Measurements from ENCODE around the gene RFX2.
"Not testable (repeated sequence)": the region's sequence is repeated elsewhere in the genome, so short reads cannot be mapped to it uniquely, and the experiment has no call there.

The RFX2 gene

GRCh38 chr19:6012426-6013170, 97.7 kb downstream of the RFX2 start:
- no peak for DNase-seq (ENCODE audit: low read depth, low spot score)

DNA sequence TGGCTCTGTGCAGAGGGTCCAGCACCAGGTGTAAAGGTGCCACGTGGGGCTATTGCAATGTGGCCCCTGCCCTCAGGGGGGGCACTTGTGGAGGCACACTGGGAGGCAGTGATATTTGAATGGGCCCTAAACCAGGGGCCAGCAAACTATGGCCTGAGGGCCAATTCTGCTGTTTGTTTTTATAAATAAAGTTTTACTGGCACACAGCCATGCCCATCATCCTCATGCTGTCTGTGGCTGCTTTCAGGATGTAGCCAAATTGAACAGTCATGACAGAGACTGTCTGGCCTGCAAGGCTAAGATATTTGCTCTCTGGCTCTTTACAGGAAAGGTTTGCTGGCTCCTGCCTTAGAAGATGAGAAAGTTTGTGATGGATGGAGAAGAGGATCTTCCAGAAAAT, 98.5 kb downstream of the RFX2 start:
- no peak for DNase-seq (ENCODE audit: low read depth, low spot score)

- DNase-seq (ENCODE audit: low read depth, low spot score) = no peak
Observed at GRCh38 chr19:6011206-6011605, 99.1 kb downstream of the RFX2 start.

- no peak for DNase-seq (ENCODE audit: low read depth, low spot score)
Observed at GRCh38 chr19:6010107-6010506, 100.2 kb downstream of the RFX2 start.

DNA sequence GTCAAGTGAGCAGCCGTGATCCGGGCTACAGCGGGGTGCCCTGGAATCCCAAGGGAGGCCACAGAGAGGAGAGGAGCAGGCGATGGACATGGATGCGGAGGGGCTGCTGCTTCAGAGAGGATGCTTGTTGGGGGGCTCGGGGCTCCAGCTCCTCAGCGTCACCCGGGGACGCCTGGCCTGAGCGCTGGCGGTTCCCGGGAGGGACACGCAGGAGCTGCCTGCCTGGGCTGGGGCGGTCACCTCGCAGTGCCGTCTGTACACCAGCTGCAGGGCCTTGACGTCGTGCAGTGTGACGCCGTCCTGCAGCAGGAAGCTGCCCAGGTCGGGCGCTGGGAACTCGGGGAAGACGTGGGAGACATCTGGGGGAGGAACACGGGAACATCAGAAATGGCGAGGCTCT, 102.4 kb downstream of the RFX2 start:
- no peak for DNase-seq (ENCODE audit: low read depth, low spot score)

- no peak for DNase-seq (ENCODE audit: low read depth, low spot score)
Observed at GRCh38 chr19:6006896-6007295, 103.4 kb downstream of the RFX2 start.

- DNase-seq (ENCODE audit: low read depth, low spot score) = not testable (repeated sequence)
Observed at GRCh38 chr19:6006070-6006446, 104.2 kb downstream of the RFX2 start.

DNA sequence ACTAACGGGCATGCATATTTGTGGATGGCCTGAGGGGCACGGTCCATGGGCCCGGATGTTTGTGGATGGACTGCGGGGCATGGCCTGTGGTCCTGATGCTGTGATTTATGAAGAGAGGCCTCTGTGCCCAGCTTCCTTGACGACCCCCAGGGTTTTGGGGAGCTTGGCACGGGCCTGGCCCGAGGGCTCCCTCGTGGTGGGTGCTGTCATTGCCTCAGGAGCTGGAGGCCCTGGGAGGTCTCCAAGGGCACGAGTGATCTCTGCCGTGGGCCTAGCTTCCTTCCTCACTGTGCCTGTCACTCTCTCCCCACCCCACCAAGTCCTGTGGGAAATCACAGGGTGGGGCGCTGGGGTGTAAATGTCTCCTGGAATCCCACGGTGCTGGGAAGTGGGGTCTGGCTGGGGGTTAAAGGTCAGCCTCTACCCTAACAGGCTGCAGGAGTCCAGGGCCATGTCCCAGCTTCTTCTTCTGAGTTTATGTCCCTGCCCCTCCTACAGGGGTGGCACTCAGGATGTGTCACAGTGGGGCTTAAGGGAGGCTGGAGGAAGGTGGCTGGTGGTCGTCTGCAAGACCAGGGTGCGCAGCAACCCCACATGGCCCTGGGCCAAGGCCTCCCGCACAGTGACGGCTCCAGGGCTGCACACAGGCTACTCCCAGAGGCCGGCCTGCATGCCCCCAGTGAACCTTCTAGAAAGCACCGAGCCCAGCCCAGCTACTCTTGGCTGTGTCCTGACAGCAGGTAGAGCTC, 104.8 kb downstream of the RFX2 start:
- no peak for DNase-seq (ENCODE audit: low read depth, low spot score)

- no peak for DNase-seq (ENCODE audit: low read depth, low spot score)
Observed at GRCh38 chr19:6003976-6004375, 106.3 kb downstream of the RFX2 start.

DNA sequence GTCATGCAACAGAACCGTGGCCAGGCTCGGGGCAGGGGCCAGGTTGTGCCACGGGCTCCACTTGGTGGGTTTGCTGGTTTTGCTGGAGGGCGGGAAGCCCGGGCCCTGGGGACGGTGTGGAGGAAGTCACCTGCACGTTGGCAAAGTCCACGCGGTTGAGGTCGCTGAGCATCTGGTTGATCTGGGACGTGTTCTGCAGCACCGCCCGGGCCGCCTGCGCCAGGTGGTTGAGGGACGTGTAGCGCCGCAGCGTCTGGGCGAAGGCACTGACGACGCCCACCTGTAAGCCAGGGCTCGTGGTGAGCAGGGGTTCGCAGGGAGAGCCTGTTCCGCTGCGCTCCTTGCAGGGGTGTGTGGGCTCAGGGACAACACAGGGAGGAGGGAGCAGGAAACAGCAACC, 107.7 kb downstream of the RFX2 start:
- no peak for DNase-seq (ENCODE audit: low read depth, low spot score)

DNA sequence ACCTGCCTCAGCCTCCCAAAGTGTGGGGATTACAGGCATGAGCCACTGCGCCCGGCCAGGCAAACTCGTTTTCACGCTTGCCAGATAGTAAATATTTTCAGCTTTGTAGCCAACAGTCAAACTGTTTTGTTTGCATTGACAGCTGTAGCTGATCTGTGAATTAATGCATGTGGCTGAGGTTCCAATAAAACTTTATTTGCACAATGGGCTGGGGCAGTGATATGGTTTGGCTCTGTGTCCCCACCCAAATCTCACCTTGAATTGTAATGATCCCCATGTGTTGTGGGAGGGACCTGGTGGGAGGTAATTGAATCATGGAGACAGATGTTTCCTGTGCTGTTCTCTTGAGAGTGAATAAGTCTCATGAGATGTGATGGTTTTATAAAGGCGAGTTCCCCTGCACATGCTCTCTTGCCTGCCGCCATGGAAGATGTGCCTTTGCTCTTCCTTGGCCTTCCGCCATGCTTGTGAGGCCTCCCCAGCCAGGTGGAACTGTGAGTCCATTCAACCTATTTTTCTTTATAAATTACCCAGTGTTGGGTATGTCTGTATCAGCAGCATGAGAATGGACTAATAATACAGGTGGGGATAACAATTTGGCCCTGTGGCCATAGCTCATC, 110.0 kb downstream of the RFX2 start:
- DNase-seq (ENCODE audit: low read depth, low spot score) = no peak

GRCh38 chr19:5999693-6000092, 110.6 kb downstream of the RFX2 start:
- DNase-seq (ENCODE audit: low read depth, low spot score) = no peak

DNA sequence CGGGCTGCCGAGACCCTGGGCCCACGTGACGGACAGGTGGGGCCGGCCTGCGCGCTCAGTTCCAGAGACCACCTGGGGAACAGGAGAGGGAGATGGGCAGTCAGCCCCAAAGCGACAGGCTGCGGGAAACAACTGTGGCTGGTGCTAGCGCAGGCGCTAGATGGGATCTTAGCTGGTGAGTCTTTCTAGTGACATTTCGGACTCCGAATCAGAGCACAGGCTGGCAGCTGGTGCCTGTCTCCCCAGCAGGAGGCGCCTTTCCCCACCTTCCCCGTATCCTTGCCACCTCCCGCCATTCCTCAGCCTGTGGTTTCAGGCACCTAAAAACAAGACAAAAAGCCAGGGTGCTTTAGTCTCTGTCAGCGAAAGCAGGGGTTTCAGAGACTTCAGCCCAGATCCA, 112.9 kb downstream of the RFX2 start:
- DNase-seq (ENCODE audit: low read depth, low spot score) = no peak

GRCh38 chr19:5996623-5997320, 113.5 kb downstream of the RFX2 start:
- DNase-seq (ENCODE audit: low read depth, low spot score) = no peak

- DNase-seq (ENCODE audit: low read depth, low spot score) = no peak
Observed at GRCh38 chr19:5996102-5996501, 114.2 kb downstream of the RFX2 start.

DNA sequence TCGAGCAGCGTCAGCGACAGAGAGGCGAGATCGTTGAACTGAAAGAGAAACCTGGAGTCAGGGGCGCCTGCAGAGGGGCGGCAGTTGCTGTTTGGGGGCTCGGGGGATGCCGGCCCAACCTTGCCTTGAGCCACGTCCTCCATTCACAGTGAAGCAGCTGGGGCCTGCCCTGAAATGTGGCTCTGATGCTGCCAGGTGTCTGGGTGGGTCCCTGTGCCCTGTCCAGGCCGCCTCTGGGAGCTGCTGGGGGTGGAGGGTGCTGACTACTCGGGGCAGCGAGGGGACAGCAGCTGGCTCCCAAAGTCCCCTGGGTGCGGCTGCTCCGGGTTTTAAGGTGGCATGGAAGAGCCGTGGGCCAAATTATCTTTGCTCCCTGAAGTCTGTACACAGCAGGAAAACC, 114.7 kb downstream of the RFX2 start:
- DNase-seq (ENCODE audit: low read depth, low spot score) = no peak

DNA sequence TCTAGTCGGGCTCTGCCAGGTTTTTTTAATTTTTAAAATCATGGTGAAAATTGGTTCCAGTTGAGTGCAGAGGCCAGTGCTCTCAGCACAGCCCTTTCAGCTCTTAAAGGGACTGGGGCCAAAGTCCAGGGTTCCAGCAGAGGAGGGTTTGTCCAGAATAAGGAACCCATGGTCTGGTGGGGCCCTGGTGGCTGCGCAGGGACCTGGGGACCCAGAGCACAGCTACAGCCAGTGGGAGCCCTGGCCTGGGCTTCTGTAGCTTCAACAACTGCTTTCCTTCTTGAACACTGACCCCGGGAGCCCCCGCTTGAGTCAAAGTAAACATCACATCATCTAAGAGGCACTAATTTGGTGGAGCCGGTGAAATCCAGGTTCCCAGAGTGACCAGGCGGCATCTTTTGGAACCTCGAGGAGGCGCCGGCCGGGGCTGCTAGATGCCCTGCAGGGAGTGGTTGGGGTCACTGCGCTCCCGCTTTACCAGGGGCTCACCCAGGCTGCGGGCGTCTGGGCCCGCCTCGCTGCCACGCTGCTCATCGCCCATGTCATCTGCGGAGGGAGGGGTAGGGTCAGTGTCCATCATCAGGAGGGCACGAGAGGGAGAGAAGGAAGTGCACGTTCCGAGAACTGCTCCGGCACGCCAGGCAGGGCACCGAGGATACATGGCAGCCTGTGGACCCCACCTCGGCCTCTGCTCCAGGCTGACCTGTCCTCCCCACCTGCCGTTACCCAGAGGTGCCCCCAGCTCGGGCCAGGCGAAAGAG, 115.7 kb downstream of the RFX2 start:
- no peak for DNase-seq (ENCODE audit: low read depth, low spot score)

- DNase-seq (ENCODE audit: low read depth, low spot score) = no peak
Observed at GRCh38 chr19:5993648-5994358, 116.5 kb downstream of the RFX2 start.

- DNase-seq (ENCODE audit: low read depth, low spot score) = no peak
Observed at GRCh38 chr19:5993201-5993600, 117.1 kb downstream of the RFX2 start.

- no peak for DNase-seq (ENCODE audit: low read depth, low spot score)
Observed at GRCh38 chr19:5992756-5993155, 117.5 kb downstream of the RFX2 start.

Data from activated naive CD8-positive, alpha-beta T cell treated with anti-CD3 and anti-CD28 coated beads, Interleukin-2, amount 50 U/mL, for 16 hours (primary cell).